ENCODE data around the gene MRTFB.

MRTFB gene

GRCh38 chr16:14202095-14202494 is 131.0 kb downstream of the MRTFB start:
- H3K4me1 ChIP-seq (ENCODE audit: control insufficient read depth, insufficient read depth, low read depth, low read length), result no peaks in the 10 kb centered on the region
- H2BK15ac ChIP-seq (ENCODE audit: low read depth, poor library complexity, severe bottlenecking), result no peak overlapping the region
- no peak overlapping the region for H4K91ac ChIP-seq (ENCODE audit: low read length)

GRCh38 chr16:14202697-14203096 is 131.6 kb downstream of the MRTFB start:
- Histone ChIP-seq H4K8ac (ENCODE audit: low read length) (no peak overlapping the region), H3K9me3 (ENCODE audit: control insufficient read depth, low read length) (no peaks in the 10 kb centered on the region), H3K27me3 (ENCODE audit: control insufficient read depth in 1 of 2, insufficient read depth in 1 of 2, low read length in 2 of 2) (no peaks in the 10 kb centered on the region), H3K18ac (ENCODE audit: low read depth in 1 of 2, low read length in 2 of 2) (no peak overlapping the region), H4K91ac (ENCODE audit: low read length) (no peak overlapping the region), H3K14ac (ENCODE audit: low read length in 2 of 2) (no peak overlapping the region), H3K23ac (ENCODE audit: low read length in 2 of 2) (no peak overlapping the region), H2BK12ac (ENCODE audit: low read length in 2 of 2) (no peak overlapping the region), H3K36me3 (ENCODE audit: control insufficient read depth in 1 of 2, insufficient read depth in 2 of 2, low read depth in 1 of 2, low read length in 2 of 2) (no peaks in the 10 kb centered on the region), H3K4me3 (ENCODE audit: insufficient read depth in 1 of 2, low read depth in 1 of 2, low read length in 2 of 2) (peak overlapping the region in 1 of 2 experiments; percentile 58), H3K79me1 (replicated peaks; ENCODE audit: low read length, poor library complexity, severe bottlenecking) (peaks cover 20% of the 10 kb centered on the region), H2BK15ac (ENCODE audit: low read depth, poor library complexity, severe bottlenecking) (no peak overlapping the region), H3K4me2 (ENCODE audit: low read length, poor library complexity, severe bottlenecking) (no peak overlapping the region), H2BK5ac (ENCODE audit: low read depth, low read length, poor library complexity, severe bottlenecking) (no peak overlapping the region), H3K4ac (ENCODE audit: low read depth in 1 of 2, low read length in 2 of 2) (no peak overlapping the region), H2BK120ac (ENCODE audit: low read depth, low read length) (no peak overlapping the region), H3K9ac (ENCODE audit: low read length) (peak overlapping the region; percentile 76), H3K4me1 (ENCODE audit: control insufficient read depth, insufficient read depth, low read depth, low read length) (no peaks in the 10 kb centered on the region), H2AK5ac (ENCODE audit: low read length, severe bottlenecking) (no peak overlapping the region), H2AFZ (ENCODE audit: low read depth, low read length) (no peak overlapping the region), H3K27ac (ENCODE audit: low read length, poor library complexity, severe bottlenecking) (no peak overlapping the region)
- DNase-seq, result peak; percentile 23

More at GRCh38 chr16:14202095-14202494, 131.0 kb downstream of the MRTFB start:
- Histone ChIP-seq H3K18ac (ENCODE audit: low read depth in 1 of 2, low read length in 2 of 2) (no peak overlapping the region), H3K14ac (ENCODE audit: low read length in 2 of 2) (no peak overlapping the region), H3K4me2 (ENCODE audit: low read length, poor library complexity, severe bottlenecking) (no peak overlapping the region), H2BK5ac (ENCODE audit: low read depth, low read length, poor library complexity, severe bottlenecking) (no peak overlapping the region), H3K36me3 (ENCODE audit: control insufficient read depth in 1 of 2, insufficient read depth in 2 of 2, low read depth in 1 of 2, low read length in 2 of 2) (no peaks in the 10 kb centered on the region), H3K79me1 (replicated peaks; ENCODE audit: low read length, poor library complexity, severe bottlenecking) (peaks cover 17% of the 10 kb centered on the region), H3K9ac (ENCODE audit: low read length) (peak overlapping the region; percentile 76), H2BK12ac (ENCODE audit: low read length in 2 of 2) (no peak overlapping the region), H4K8ac (ENCODE audit: low read length) (no peak overlapping the region), H3K4me3 (ENCODE audit: insufficient read depth in 1 of 2, low read depth in 1 of 2, low read length in 2 of 2) (peak overlapping the region in 1 of 2 experiments; percentile 58), H3K23ac (ENCODE audit: low read length in 2 of 2) (no peak overlapping the region), H2AK5ac (ENCODE audit: low read length, severe bottlenecking) (no peak overlapping the region), H3K9me3 (ENCODE audit: control insufficient read depth, low read length) (no peaks in the 10 kb centered on the region), H3K4ac (ENCODE audit: low read depth in 1 of 2, low read length in 2 of 2) (no peak overlapping the region), H2AFZ (ENCODE audit: low read depth, low read length) (no peak overlapping the region), H3K27ac (ENCODE audit: low read length, poor library complexity, severe bottlenecking) (no peak overlapping the region), H3K27me3 (ENCODE audit: control insufficient read depth in 1 of 2, insufficient read depth in 1 of 2, low read length in 2 of 2) (no peaks in the 10 kb centered on the region), H2BK120ac (ENCODE audit: low read depth, low read length) (no peak overlapping the region)
- no peak for DNase-seq
- WGBS, result no CpG with 5 or more reads among the region's 3 CpGs

GRCh38 chr16:14203166-14203565 is 132.0 kb downstream of the MRTFB start:
- no peaks in the 10 kb centered on the region for H3K36me3 ChIP-seq (ENCODE audit: control insufficient read depth in 1 of 2, insufficient read depth in 2 of 2, low read depth in 1 of 2, low read length in 2 of 2)
- DNase-seq, result no peak
- H2BK5ac ChIP-seq (ENCODE audit: low read depth, low read length, poor library complexity, severe bottlenecking), result no peak overlapping the region
- no peak overlapping the region for H2AFZ ChIP-seq (ENCODE audit: low read depth, low read length)
- H4K91ac ChIP-seq (ENCODE audit: low read length), result no peak overlapping the region
- no peak overlapping the region for H2AK5ac ChIP-seq (ENCODE audit: low read length, severe bottlenecking)
- no peak overlapping the region for H2BK12ac ChIP-seq (ENCODE audit: low read length in 2 of 2)
- WGBS, result 97% methylated on average over 1 of the region's 2 CpGs
- no peak overlapping the region for H3K14ac ChIP-seq (ENCODE audit: low read length in 2 of 2)
- no peak overlapping the region for H4K8ac ChIP-seq (ENCODE audit: low read length)
- H3K4me1 ChIP-seq (ENCODE audit: control insufficient read depth, insufficient read depth, low read depth, low read length), result no peaks in the 10 kb centered on the region
- no peak overlapping the region for H2BK120ac ChIP-seq (ENCODE audit: low read depth, low read length)
- no peak overlapping the region for H3K27ac ChIP-seq (ENCODE audit: low read length, poor library complexity, severe bottlenecking)
- no peak overlapping the region for H3K23ac ChIP-seq (ENCODE audit: low read length in 2 of 2)
- H3K9ac ChIP-seq (ENCODE audit: low read length), result no peak overlapping the region
- no peak overlapping the region for H2BK15ac ChIP-seq (ENCODE audit: low read depth, poor library complexity, severe bottlenecking)
- no peak overlapping the region for H3K4me2 ChIP-seq (ENCODE audit: low read length, poor library complexity, severe bottlenecking)
- H3K9me3 ChIP-seq (ENCODE audit: control insufficient read depth, low read length), result no peaks in the 10 kb centered on the region
- H3K4me3 ChIP-seq (ENCODE audit: insufficient read depth in 1 of 2, low read depth in 1 of 2, low read length in 2 of 2), result no peak overlapping the region
- H3K27me3 ChIP-seq (ENCODE audit: control insufficient read depth in 1 of 2, insufficient read depth in 1 of 2, low read length in 2 of 2), result no peaks in the 10 kb centered on the region
- peak overlapping the region in 1 of 2 experiments; percentile 30 for H3K18ac ChIP-seq (ENCODE audit: low read depth in 1 of 2, low read length in 2 of 2)
- no peak overlapping the region for H3K4ac ChIP-seq (ENCODE audit: low read depth in 1 of 2, low read length in 2 of 2)
- H3K79me1 ChIP-seq (replicated peaks; ENCODE audit: low read length, poor library complexity, severe bottlenecking), result peaks cover 24% of the 10 kb centered on the region

GRCh38 chr16:14205666-14206065 is 134.5 kb downstream of the MRTFB start:
- Histone ChIP-seq H3K4ac (ENCODE audit: low read depth in 1 of 2, low read length in 2 of 2) (no peak overlapping the region), H3K4me2 (ENCODE audit: low read length, poor library complexity, severe bottlenecking) (no peak overlapping the region), H2BK15ac (ENCODE audit: low read depth, poor library complexity, severe bottlenecking) (no peak overlapping the region), H4K91ac (ENCODE audit: low read length) (no peak overlapping the region), H3K9me3 (ENCODE audit: control insufficient read depth, low read length) (no peaks in the 10 kb centered on the region), H3K18ac (ENCODE audit: low read depth in 1 of 2, low read length in 2 of 2) (no peak overlapping the region), H2AK5ac (ENCODE audit: low read length, severe bottlenecking) (no peak overlapping the region), H3K4me1 (ENCODE audit: control insufficient read depth, insufficient read depth, low read depth, low read length) (no peaks in the 10 kb centered on the region), H3K27me3 (ENCODE audit: control insufficient read depth in 1 of 2, insufficient read depth in 1 of 2, low read length in 2 of 2) (no peaks in the 10 kb centered on the region), H2BK120ac (ENCODE audit: low read depth, low read length) (no peak overlapping the region), H4K8ac (ENCODE audit: low read length) (no peak overlapping the region), H3K23ac (ENCODE audit: low read length in 2 of 2) (no peak overlapping the region), H3K4me3 (ENCODE audit: insufficient read depth in 1 of 2, low read depth in 1 of 2, low read length in 2 of 2) (no peak overlapping the region), H3K36me3 (ENCODE audit: control insufficient read depth in 1 of 2, insufficient read depth in 2 of 2, low read depth in 1 of 2, low read length in 2 of 2) (no peaks in the 10 kb centered on the region), H2BK12ac (ENCODE audit: low read length in 2 of 2) (no peak overlapping the region), H3K27ac (ENCODE audit: low read length, poor library complexity, severe bottlenecking) (no peak overlapping the region), H2BK5ac (ENCODE audit: low read depth, low read length, poor library complexity, severe bottlenecking) (no peak overlapping the region), H3K79me1 (replicated peaks; ENCODE audit: low read length, poor library complexity, severe bottlenecking) (peaks cover 17% of the 10 kb centered on the region), H3K14ac (ENCODE audit: low read length in 2 of 2) (no peak overlapping the region), H2AFZ (ENCODE audit: low read depth, low read length) (no peak overlapping the region), H3K9ac (ENCODE audit: low read length) (no peak overlapping the region)
- peak; percentile 72 for DNase-seq
- 79% methylated on average over 3 of the region's 3 CpGs for WGBS

Data from mesenchymal stem cell (in vitro differentiated cells and primary cell).